Sigmoid colon (tissue), 7 donors: Measurements from ENCODE around the gene RPN2. TPM values are rescaled to one million over a fixed set of nuclear protein-coding genes. Genes with fewer than 3 reads are reported as not detected.

Source experiments
- DNase-seq: peaks from one replicate; pipeline ENCODE4 v3.0.0-alpha.2; 2019
- H3K27ac ChIP-seq, 4 donors: fragments of 200-600 bp; sonication (generic); one replicate each; pipeline ENCODE4 v1.5.1; 2016 to 2019; ENCODE audit warnings: mild to moderate bottlenecking in 1 of 4
- H3K27me3 ChIP-seq, 3 donors: fragments of 200-600 bp; sonication (generic); one replicate each; pipeline ENCODE4 v1.5.1; 2019; ENCODE audit warnings: mild to moderate bottlenecking in 1 of 3
- H3K36me3 ChIP-seq, 4 donors: fragments of 200-600 bp; sonication (generic); one replicate each; pipeline ENCODE4 v1.5.1; 2016 to 2019
- H3K4me1 ChIP-seq, 4 donors: fragments of 200-600 bp; sonication (generic); one replicate each; pipeline ENCODE4 v1.5.1; 2017 to 2019
- H3K4me3 ChIP-seq, 4 donors: fragments of 200-600 bp; sonication (generic); one replicate each; pipeline ENCODE4 v1.5.1; 2017 to 2019; ENCODE audit warnings: mild to moderate bottlenecking in 2 of 4, moderate library complexity in 1 of 4
- H3K9me3 ChIP-seq, 4 donors: fragments of 200-600 bp in 3 of 4; sonication (generic) in 3 of 4; one replicate each; pipeline versions ENCODE4 v1.5.1 to v1.6.1; 2013 to 2019
- CTCF ChIP-seq, 4 experiments: fragments of 450-650 bp in 3 of 4; fragments of 200-600 bp in 1 of 4; IDR thresholded peaks; one replicate each; pipeline ENCODE4 v1.5.1; 2016 to 2019; ENCODE audit warnings: antibody characterized with exemption in 4 of 4, mild to moderate bottlenecking in 3 of 4, moderate library complexity in 2 of 4
- EP300 ChIP-seq, 4 donors: sonication (generic); formaldehyde crosslinking; IDR thresholded peaks; one replicate each; pipeline ENCODE4 v1.6.1; 2017; ENCODE audit warnings: antibody characterized with exemption in 4 of 4
- POLR2A ChIP-seq, 2 donors: fragments of 450-650 bp; IDR thresholded peaks; one replicate each; pipeline ENCODE4 v1.6.1; 2016; ENCODE audit warnings: antibody characterized with exemption in 2 of 2, mild to moderate bottlenecking in 2 of 2, moderate library complexity in 2 of 2
- POLR2AphosphoS5 ChIP-seq, 4 donors: sonication (generic); formaldehyde crosslinking; IDR thresholded peaks; one replicate each; pipeline ENCODE4 v1.6.1; 2017; ENCODE audit warnings: antibody characterized with exemption in 4 of 4
- WGBS, 2 donors: extraction: QIAGEN DNeasy Blood & Tissue Kit; methylation state at CpG; one replicate each; pipeline ENCODE4 v1.1.7; 2013; 5-methylcytosine and 5-hydroxymethylcytosine counted together
- intact Hi-C: fragments of 100-400 bp; cut with DNase I; formaldehyde crosslinking; loops from one replicate; pipeline ENCODE4 v1.15.1; 2023
- polyA plus RNA-seq, 3 donors: library from polyadenylated mRNA; stranded (reverse); fragments of 200-250 nt; gene quantifications; one replicate each; pipeline ENCODE4 v1.2.3, GENCODE V29; 2013
- total RNA-seq, 4 donors: library from RNA; depleted of rRNA; stranded (reverse); fragments of >200 nt; gene quantifications; one replicate each; pipeline ENCODE4 v1.1.0, GENCODE V29; 2016
- donor health status: healthy with polysubstance abuse.
- donor health status: Bipolar disorder and iron deficiency.
- donor health status: healthy.

The RPN2 gene
- total and polyA plus RNA-seq, 7 donors = 21.6 to 142 (median 72.8) TPM

- peak; percentile 77 for DNase-seq
- H3K27me3 ChIP-seq = no peaks in the 10 kb centered on the region
- no peak overlapping the region for H3K4me3 ChIP-seq
- TF ChIP-seq POLR2AphosphoS5 (IDR thresholded peaks at IDR 0.05) (no peak), POLR2A (IDR thresholded peaks at IDR 0.05) (no peak), CTCF (IDR thresholded peaks at IDR 0.05) (no peak), EP300 (IDR thresholded peaks at IDR 0.05) (no peak)
- H3K27ac ChIP-seq = peak overlapping the region; percentile 29 to 57 (median 42)
- H3K4me1 ChIP-seq = peaks cover 0 to 14% (median 9%) of the 10 kb centered on the region in 4 donors
- 78 to 84% methylated on average over 8 of the region's 8 CpGs for WGBS, 2 donors
- intact Hi-C loops = no loop called here
- H3K36me3 ChIP-seq = peaks cover 0 to 44% (median 21%) of the 10 kb centered on the region in 4 donors
- no peaks in the 10 kb centered on the region for H3K9me3 ChIP-seq
Observed at GRCh38 chr20:37243937-37244571, 64.9 kb downstream of the RPN2 start.

- H3K36me3 ChIP-seq = peaks cover 0 to 39% (median 19%) of the 10 kb centered on the region in 4 donors
- intact Hi-C loops = no loop called here
- no peak for DNase-seq
- H3K9me3 ChIP-seq = no peaks in the 10 kb centered on the region
- no peak overlapping the region for H3K27ac ChIP-seq
- no peaks in the 10 kb centered on the region for H3K27me3 ChIP-seq
- WGBS, 2 donors = 88 to 89% methylated on average over 5 of the region's 5 CpGs
- TF ChIP-seq POLR2AphosphoS5 (IDR thresholded peaks at IDR 0.05) (no peak), CTCF (IDR thresholded peaks at IDR 0.05) (no peak), EP300 (IDR thresholded peaks at IDR 0.05) (no peak), POLR2A (IDR thresholded peaks at IDR 0.05) (no peak)
- no peak overlapping the region for H3K4me3 ChIP-seq
- H3K4me1 ChIP-seq = peaks cover 0 to 14% (median 8%) of the 10 kb centered on the region in 4 donors
Observed at GRCh38 chr20:37244572-37244957, 65.4 kb downstream of the RPN2 start.

GRCh38 chr20:37245216-37246150, 66.4 kb downstream of the RPN2 start:
- H3K27me3 ChIP-seq = no peaks in the 10 kb centered on the region

GRCh38 chr20:37246736-37247135, 67.6 kb downstream of the RPN2 start:
- WGBS, 2 donors = 92 to 97% methylated on average over 5 of the region's 5 CpGs
- no peak overlapping the region for H3K27ac ChIP-seq
- TF ChIP-seq EP300 (IDR thresholded peaks at IDR 0.05) = no peak
- no peaks in the 10 kb centered on the region for H3K9me3 ChIP-seq
- no peak for DNase-seq
- intact Hi-C loops = no loop called here
- H3K27me3 ChIP-seq = no peaks in the 10 kb centered on the region
- H3K4me1 ChIP-seq = peaks cover 0 to 14% (median 8%) of the 10 kb centered on the region in 4 donors
- no peak overlapping the region for H3K4me3 ChIP-seq
- peaks cover 0 to 17% (median 5%) of the 10 kb centered on the region in 4 donors for H3K36me3 ChIP-seq

More at GRCh38 chr20:37245216-37246150, 66.4 kb downstream of the RPN2 start:
- WGBS, 2 donors = 88 to 91% methylated on average over 25 of the region's 25 CpGs
- intact Hi-C loops = no loop called here
- H3K4me1 ChIP-seq = peaks cover 0 to 14% (median 8%) of the 10 kb centered on the region in 4 donors
- H3K27ac ChIP-seq = no peak overlapping the region
- H3K9me3 ChIP-seq = no peaks in the 10 kb centered on the region
- TF ChIP-seq POLR2AphosphoS5 (IDR thresholded peaks at IDR 0.05) (no peak), EP300 (IDR thresholded peaks at IDR 0.05) (no peak), POLR2A (IDR thresholded peaks at IDR 0.05) (no peak), CTCF (IDR thresholded peaks at IDR 0.05) (no peak)
- DNase-seq = no peak
- no peak overlapping the region for H3K4me3 ChIP-seq
- peaks cover 0 to 29% (median 13%) of the 10 kb centered on the region in 4 donors for H3K36me3 ChIP-seq

GRCh38 chr20:37247547-37247946, 68.4 kb downstream of the RPN2 start:
- Histone ChIP-seq H3K27me3 (no peaks in the 10 kb centered on the region), H3K4me3 (no peak overlapping the region), H3K36me3 (peaks cover 0 to 9% (median under 1%) of the 10 kb centered on the region in 4 donors), H3K4me1 (peaks cover 0 to 14% (median 8%) of the 10 kb centered on the region in 4 donors), H3K27ac (no peak overlapping the region), H3K9me3 (no peaks in the 10 kb centered on the region)
- 80 to 92% methylated on average over 1 of the region's 1 CpG for WGBS, 2 donors
- intact Hi-C loops = no loop called here
- DNase-seq = no peak
- TF ChIP-seq POLR2A (IDR thresholded peaks at IDR 0.05) = no peak
- TF ChIP-seq EP300 (IDR thresholded peaks at IDR 0.05) = no peak
- TF ChIP-seq POLR2AphosphoS5 (IDR thresholded peaks at IDR 0.05) = no peak
- TF ChIP-seq CTCF (IDR thresholded peaks at IDR 0.05) = no peak
